Measurements from ENCODE around the gene CHI3L1.

Gene CHI3L1

DNA sequence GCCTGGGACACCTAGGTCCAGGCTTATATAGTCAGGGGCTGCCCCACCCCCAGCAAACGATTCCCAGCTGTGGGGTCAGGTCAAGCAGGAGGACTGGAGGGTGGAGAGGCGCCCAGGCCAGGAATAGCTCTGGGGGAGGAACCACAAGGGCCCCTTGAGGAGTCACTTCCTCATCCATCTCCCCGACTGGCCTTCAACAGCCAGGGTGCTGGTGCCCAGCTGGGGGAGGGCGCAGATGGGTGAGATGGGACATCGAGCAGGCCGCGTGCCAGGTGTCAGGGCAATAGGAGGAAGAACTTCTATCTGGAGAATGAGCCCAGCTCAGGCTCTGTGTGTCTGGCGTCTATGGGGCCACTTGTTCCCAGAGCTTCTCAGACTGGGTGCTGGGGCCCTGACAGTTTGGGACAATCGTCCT, 10.7 kb downstream of the CHI3L1 start:
- in situ Hi-C loops (cut with HindIII; ENCODE audit: low sequenced_read_pairs) = no loop called here
- DNase-seq (ENCODE audit: low read depth, low spot score) = no peak
- TF ChIP-seq, protein P1, sequence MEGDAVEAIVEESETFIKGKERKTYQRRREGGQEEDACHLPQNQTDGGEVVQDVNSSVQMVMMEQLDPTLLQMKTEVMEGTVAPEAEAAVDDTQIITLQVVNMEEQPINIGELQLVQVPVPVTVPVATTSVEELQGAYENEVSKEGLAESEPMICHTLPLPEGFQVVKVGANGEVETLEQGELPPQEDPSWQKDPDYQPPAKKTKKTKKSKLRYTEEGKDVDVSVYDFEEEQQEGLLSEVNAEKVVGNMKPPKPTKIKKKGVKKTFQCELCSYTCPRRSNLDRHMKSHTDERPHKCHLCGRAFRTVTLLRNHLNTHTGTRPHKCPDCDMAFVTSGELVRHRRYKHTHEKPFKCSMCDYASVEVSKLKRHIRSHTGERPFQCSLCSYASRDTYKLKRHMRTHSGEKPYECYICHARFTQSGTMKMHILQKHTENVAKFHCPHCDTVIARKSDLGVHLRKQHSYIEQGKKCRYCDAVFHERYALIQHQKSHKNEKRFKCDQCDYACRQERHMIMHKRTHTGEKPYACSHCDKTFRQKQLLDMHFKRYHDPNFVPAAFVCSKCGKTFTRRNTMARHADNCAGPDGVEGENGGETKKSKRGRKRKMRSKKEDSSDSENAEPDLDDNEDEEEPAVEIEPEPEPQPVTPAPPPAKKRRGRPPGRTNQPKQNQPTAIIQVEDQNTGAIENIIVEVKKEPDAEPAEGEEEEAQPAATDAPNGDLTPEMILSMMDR (IDR thresholded peaks at IDR 0.05; ENCODE audit: low read depth, low read length) = no peak
- no peak overlapping the region for H3K4me3 ChIP-seq (ENCODE audit: low read depth, low read length)

DNA sequence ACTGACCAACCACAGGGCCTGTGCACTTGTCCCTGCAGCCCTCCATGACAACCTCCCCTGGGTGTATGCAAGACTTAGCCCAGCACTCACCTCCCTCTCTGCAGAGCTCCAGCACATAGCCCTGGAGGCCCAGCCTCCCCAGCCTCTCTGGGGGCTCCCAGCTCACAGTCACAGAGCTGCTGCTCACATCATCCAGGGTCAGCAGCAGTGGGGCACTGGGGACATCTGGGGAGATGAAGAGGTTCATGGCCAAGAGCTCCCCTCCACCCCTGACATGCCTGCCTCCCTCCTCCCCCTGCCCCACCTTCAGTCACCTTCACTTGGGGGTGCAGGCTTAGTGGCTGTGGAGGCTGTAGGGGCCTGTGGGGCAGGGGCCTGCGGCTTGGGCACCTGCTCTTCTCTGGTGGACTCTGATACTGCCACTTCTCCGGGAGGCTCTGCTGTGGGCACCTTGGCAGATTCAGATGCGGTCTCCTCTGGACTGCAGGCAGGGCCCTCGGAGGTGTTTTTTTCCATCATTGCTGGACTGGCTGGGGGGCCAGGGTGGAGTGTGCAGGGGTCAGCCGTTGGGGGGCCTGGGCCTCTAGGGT, 11.2 kb downstream of the CHI3L1 start, which contains the start of gene MYBPH:
Gene MYBPH, minus strand, starts transcription at position 590 of the 590 bp plus-strand sequence. Its CDS starts 71 bp downstream, at position 519.
- DNase-seq (ENCODE audit: low read depth, low spot score) = no peak
- in situ Hi-C loops (cut with HindIII; ENCODE audit: low sequenced_read_pairs) = no loop called here
- TF ChIP-seq, protein P1 (IDR thresholded peaks at IDR 0.05; ENCODE audit: low read depth, low read length) = no peak
- no peak within 1 kb of the TSS for H3K4me3 ChIP-seq (ENCODE audit: low read depth, low read length)

DNA sequence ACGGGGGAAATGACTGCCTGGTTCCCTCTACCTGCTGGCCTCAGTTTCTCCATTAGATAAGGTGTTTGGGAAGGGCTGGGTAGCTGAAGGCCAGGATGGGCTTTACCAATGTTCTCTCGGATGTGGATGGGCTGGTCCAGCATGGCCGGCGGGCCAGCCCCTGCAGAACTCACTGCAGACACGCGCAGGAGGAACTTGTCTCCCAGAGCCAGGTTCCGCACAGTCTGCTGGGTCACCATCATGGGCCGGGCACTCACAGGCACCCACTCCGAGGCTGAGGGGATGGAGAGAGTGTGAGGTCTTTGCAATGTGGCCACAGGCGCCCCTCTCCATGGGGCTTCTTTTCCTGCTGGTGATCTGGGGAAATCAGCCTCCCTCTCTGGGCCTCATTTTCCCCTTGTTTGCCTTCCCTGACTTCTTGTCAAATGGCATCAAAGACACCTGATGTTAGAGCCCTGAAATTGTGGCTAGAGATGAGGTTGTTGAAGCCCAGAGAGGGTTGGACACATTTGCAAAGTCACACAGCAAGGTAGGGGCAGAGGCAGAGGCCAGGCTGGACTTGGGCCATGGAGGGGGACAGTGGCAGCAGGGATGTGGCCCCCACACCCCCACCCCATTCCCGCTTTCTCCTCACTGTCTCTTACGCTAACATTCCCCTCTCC, 12.0 kb downstream of the CHI3L1 start:
- TF ChIP-seq, protein P1 (IDR thresholded peaks at IDR 0.05; ENCODE audit: low read depth, low read length) = no peak
- no peak overlapping the region for H3K4me3 ChIP-seq (ENCODE audit: low read depth, low read length)
- DNase-seq (ENCODE audit: low read depth, low spot score) = no peak
- in situ Hi-C loops (cut with HindIII; ENCODE audit: low sequenced_read_pairs) = no loop called here

DNA sequence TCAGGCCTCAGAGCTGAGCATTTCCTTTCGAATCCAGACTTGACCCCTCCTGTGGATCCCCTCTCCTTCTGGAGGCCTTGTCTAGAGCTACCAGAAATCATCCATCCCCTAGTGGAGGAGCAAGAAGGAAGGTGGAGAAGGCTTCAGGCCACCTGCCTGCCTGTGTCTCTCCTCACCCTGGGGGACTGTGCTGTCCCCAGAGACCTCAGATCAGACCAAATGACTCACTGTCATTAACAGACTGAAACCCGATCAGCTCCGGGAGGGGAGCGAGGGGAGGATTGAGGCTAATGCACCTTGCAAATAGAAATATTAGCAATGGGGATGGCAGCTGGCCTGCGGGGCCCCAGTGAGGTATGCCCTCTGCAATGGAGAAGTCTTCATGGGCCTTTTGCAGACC, 12.9 kb downstream of the CHI3L1 start:
- no peak for DNase-seq (ENCODE audit: low read depth, low spot score)
- TF ChIP-seq, protein P1 (IDR thresholded peaks at IDR 0.05; ENCODE audit: low read depth, low read length) = no peak
- no peak overlapping the region for H3K4me3 ChIP-seq (ENCODE audit: low read depth, low read length)
- in situ Hi-C loops (cut with HindIII; ENCODE audit: low sequenced_read_pairs) = no loop called here

DNA sequence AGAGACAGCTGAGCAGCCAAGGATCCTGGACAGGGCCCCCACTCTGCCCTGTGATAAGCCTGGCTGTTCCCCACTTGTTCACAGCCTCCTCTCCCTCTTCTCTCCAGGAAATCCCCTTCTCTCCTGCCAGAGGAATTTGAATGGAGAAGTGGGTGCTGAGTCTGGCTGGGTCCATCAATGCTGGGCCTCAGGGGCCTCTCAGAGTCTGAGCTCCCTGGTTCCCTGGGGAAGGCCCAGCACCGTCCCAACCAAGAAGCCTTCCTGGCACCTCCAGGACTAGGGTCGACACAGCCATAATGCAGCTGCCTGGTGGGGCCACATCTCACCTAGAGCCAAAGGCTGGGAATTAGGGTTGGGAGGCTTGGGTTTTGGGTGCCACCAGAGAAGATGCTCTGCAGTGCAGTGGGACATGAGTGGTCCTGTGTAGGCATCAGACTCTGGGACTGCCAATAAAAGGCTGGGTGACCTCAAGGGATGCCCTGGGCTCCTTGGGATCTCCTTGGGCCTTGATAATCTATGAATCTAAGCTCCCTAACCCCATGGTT, 13.4 kb downstream of the CHI3L1 start:
- no peak overlapping the region for H3K4me3 ChIP-seq (ENCODE audit: low read depth, low read length)
- no peak for DNase-seq (ENCODE audit: low read depth, low spot score)
- in situ Hi-C loops (cut with HindIII; ENCODE audit: low sequenced_read_pairs) = no loop called here
- TF ChIP-seq, protein P1 (IDR thresholded peaks at IDR 0.05; ENCODE audit: low read depth, low read length) = no peak

DNA sequence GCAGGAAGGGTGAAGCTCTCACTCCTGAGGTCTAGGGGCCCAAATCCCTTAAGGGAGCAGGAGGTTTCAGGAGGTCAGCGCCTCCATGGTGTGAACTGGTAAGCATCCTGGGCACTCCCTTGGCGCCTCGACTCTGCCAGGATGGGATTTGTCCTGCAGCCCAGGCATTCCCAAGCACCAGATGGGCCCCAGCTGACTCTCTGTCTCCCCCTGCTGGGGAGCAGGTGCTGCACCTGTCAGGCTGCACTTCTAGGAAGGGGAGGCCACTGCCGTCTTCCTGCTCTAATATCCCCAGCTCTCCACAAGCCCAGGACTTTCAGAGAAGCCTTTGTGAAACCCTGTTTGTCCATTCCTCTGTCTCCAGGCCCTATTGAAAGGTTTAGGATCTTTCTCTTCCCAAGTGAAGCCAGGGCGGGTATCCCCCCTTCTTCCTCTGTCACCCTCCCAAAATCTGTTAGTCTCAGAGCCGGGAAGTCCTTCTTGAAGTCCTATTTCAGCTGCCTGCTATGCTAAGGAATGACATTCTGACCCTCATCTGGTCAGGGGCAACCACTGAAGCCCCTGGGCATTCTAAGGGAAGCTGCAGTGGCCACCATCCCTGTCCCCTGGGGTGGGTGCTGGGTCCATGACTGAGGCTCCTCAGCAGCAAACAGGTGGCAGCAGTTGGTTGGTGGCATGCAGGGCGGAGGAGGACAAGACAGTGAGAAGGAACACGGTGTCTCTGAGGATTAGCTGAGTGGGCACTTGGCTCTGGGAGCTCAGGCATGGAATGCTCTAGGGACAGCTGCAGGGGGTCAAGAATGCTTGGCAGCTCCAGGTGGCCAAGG, 14.1 kb downstream of the CHI3L1 start:
- DNase-seq (ENCODE audit: low read depth, low spot score) = peak; percentile 37
- in situ Hi-C loops (cut with HindIII; ENCODE audit: low sequenced_read_pairs) = no loop called here
- TF ChIP-seq, protein P1 (IDR thresholded peaks at IDR 0.05; ENCODE audit: low read depth, low read length) = peak; percentile 89
- no peak overlapping the region for H3K4me3 ChIP-seq (ENCODE audit: low read depth, low read length)
